Natural killer cell treated with Interleukin-12 subunit alpha and Interleukin-12 subunit beta and Interleukin-15 and Interleukin-18, amount 100 ng/mL, for 72 hours (primary cell): ENCODE results near the gene TESPA1. TPM values are rescaled to one million over a fixed set of nuclear protein-coding genes. Genes with fewer than 3 reads are reported as not detected.
"Not testable (repeated sequence)": the region's sequence is repeated elsewhere in the genome, so short reads cannot be mapped to it uniquely, and the experiment has no call there.

ENCODE experiments used
- ATAC-seq, 2 donors: fragments of 150-1000 bp; cut with Tn5 transposase in 1 of 2; sonication (Bioruptor Pico), chemical (Tn5 transposase) in 1 of 2; 2 replicates each; pipeline ENCODE4 v1.10.0; 2021
- DNase-seq: peaks from one replicate; pipeline ENCODE4 v3.0.0; 2022; ENCODE audit warnings: low spot score
- H3K27ac Mint-ChIP-seq, 2 donors: 1 replicate in 1 of 2; 2 replicates in 1 of 2; pipeline ENCODE4 v1.8.0; 2022; ENCODE audit warnings: mixed read lengths in 2 of 2, mild to moderate bottlenecking in 1 of 2, moderate library complexity in 1 of 2
- H3K27me3 Mint-ChIP-seq, 2 donors: 1 replicate in 1 of 2; 2 replicates in 1 of 2; pipeline ENCODE4 v1.8.0; 2022; ENCODE audit warnings: mixed read lengths in 2 of 2
- H3K36me3 Mint-ChIP-seq: one replicate; pipeline ENCODE4 v1.8.0; 2022; ENCODE audit warnings: mixed read lengths
- H3K4me1 Mint-ChIP-seq, 2 donors: 1 replicate in 1 of 2; 2 replicates in 1 of 2; pipeline ENCODE4 v1.8.0; 2022; ENCODE audit warnings: low read depth in 2 of 2, mixed read lengths in 2 of 2, mild to moderate bottlenecking in 1 of 2
- H3K4me3 Mint-ChIP-seq: one replicate; pipeline ENCODE4 v1.8.0; 2022; ENCODE audit warnings: mixed read lengths
- H3K9me3 Mint-ChIP-seq: 2 replicates; pipeline ENCODE4 v1.8.0; 2022; ENCODE audit warnings: mixed read lengths
- total RNA-seq, 2 donors: library from RNA; stranded (reverse); gene quantifications; one replicate each; pipeline ENCODE4 v1.2.3, GENCODE V29; 2022

The TESPA1 gene
- total RNA-seq, 2 donors from 2014 or later, result 45.9 to 67.2 TPM

DNA sequence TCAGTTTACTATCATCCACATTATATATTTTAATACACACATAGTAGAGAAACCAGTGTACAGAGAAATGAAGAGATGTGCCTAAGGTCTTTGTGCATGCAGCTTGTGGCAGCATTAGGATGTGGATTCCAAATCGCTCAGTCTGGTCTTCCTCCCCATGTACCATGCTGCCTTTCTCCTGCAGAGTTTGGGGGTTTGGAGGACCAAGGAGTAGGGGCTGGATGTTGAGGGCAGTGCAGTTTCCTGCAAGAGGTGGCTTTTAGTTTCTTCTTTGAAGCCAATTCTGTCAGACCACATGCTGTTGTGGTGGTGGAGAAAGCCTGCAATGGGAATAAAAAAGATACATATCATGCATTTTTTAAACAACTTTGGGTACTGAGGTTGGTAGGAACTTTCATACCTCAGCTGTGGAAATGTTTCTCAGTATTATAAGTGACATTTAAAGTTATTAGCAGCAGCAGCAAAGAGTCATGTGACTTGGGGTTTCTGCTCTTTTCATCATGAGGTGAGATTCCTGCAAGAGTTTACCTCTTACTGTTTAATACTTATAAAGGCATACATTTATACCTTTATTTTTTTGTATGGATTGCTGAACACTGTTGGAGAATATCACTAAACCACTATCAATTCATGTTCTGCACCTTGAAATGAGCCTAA, 34.4 kb downstream of the TESPA1 start:
- H3K4me3 Mint-ChIP-seq, result no peak overlapping the region
- H3K9me3 Mint-ChIP-seq, result peaks cover 15% of the 10 kb centered on the region
- ATAC-seq (no peak), DNase-seq (no peak)
- no peaks in the 10 kb centered on the region for H3K27me3 Mint-ChIP-seq
- peaks cover 54% of the 10 kb centered on the region for H3K36me3 Mint-ChIP-seq
- H3K27ac Mint-ChIP-seq, result peak overlapping the region; percentile 29 to 41
- peaks cover 38 to 42% of the 10 kb centered on the region in 2 donors for H3K4me1 Mint-ChIP-seq

DNA sequence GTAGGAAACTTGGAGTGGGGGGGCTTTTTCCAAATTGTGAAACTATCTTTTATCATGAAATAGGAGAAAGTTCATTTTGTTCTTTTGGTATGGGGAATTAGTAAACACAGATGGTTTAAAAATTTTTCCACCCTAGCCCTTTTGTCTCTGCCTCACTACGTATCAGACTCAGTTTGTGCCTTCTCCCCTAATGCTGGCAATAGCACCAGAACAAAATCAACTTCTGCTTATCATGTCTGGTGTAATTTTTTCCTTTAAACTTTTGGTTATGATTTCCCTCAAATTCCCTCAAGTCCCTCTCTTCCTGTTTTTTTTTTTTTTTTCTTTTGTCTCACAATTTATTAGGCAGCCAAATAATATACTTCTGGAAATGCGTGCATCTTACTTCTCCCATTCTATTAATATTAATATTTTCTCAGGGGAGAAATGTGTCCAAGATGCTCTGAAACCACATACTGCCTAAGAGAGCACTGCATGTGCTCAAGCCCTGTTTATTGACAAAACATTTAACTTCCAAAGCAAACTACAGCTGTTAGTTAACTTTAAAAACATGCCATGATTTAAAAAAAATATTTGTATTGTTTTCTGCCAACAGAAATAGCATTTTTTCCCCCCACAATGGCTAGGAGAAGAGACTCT, 35.4 kb downstream of the TESPA1 start:
- H3K4me3 Mint-ChIP-seq, result no peak overlapping the region

DNA sequence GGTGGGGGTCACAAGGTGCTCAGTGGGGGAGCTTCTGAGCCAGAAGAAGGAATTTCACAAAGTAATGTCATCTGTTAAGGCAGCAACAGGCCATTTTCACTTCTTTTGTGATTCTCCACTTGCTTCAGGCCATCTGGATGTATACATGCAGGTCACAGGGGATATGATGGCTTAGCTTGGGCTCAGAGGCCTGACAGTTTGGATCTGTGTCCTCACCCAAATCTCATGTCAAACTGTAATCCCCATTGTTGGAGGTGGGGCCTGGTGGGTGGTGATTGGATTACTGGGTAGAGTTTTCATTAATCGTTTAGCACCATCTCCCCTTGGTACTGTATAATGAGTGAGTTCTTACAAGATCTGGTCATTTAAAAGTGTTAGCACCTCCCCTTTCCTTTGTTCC, 36.4 kb downstream of the TESPA1 start:
- DNase-seq (no peak), ATAC-seq (no peak)
- Mint-ChIP-seq H3K4me3 (no peak overlapping the region), H3K27ac (no peak overlapping the region), H3K27me3 (no peaks in the 10 kb centered on the region), H3K36me3 (peaks cover 38% of the 10 kb centered on the region), H3K4me1 (peaks cover 26 to 28% of the 10 kb centered on the region in 2 donors), H3K9me3 (peaks cover 12% of the 10 kb centered on the region)

More for the DNA sequence above, 35.4 kb downstream of the TESPA1 start:
- Mint-ChIP-seq H3K4me1 (peaks cover 30 to 32% of the 10 kb centered on the region in 2 donors), H3K9me3 (peaks cover 13% of the 10 kb centered on the region), H3K27ac (peak overlapping the region in 1 of 2 donors; percentile 29), H3K36me3 (peaks cover 44% of the 10 kb centered on the region), H3K27me3 (no peaks in the 10 kb centered on the region)
- no peak for ATAC-seq
- no peak for DNase-seq

DNA sequence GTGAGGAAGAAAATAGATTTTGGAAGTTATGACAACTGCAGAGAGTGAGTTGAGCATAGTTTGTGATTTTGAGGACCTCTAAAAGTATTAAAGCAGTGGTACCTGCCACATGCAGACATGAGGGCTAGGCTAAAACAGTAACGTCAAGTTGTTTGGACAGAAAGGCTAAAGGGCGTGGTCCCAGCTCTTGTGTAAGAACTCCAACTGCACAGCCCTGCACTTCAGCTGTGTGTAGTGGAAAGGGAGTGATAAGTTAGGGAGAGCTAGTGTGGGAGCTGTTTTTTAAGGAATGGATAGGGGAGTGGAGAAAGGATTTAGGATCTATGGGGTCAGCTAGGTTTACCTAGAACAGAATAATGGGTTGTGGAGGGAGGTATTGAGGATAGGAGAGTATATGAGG, 39.5 kb downstream of the TESPA1 start:
- no peak for ATAC-seq
- no peak overlapping the region for H3K27ac Mint-ChIP-seq
- no peaks in the 10 kb centered on the region for H3K27me3 Mint-ChIP-seq
- peaks cover 5 to 15% of the 10 kb centered on the region in 2 donors for H3K4me1 Mint-ChIP-seq
- H3K9me3 Mint-ChIP-seq, result no peaks in the 10 kb centered on the region
- H3K4me3 Mint-ChIP-seq, result no peak overlapping the region
- peaks cover 16% of the 10 kb centered on the region for H3K36me3 Mint-ChIP-seq
- DNase-seq, result no peak

DNA sequence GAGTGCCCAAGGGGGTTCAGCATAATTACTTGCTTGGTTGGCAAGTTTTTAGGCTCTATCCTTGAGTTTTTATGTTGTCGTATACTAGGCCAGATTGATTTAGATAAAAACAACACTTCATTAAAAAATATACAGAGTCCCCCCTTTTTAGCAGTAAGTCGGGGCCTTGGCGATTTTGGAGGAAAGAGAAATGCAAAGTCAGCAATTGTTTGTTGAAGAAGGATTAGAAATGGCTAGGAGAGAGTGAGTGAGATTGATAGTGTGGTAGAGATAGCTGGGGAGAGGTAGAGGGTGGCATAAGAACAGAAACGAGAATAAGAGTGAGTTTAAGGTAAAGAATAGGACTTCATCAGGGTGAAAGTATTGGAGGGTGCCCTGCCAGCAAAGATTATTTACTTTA, 41.3 kb downstream of the TESPA1 start:
- not testable (repeated sequence) for H3K36me3 Mint-ChIP-seq, H3K9me3 Mint-ChIP-seq, H3K27me3 Mint-ChIP-seq, DNase-seq, H3K27ac Mint-ChIP-seq, ATAC-seq, H3K4me3 Mint-ChIP-seq
- H3K4me1 Mint-ChIP-seq, result peaks cover 0 to 16% of the 10 kb centered on the region in 2 donors

DNA sequence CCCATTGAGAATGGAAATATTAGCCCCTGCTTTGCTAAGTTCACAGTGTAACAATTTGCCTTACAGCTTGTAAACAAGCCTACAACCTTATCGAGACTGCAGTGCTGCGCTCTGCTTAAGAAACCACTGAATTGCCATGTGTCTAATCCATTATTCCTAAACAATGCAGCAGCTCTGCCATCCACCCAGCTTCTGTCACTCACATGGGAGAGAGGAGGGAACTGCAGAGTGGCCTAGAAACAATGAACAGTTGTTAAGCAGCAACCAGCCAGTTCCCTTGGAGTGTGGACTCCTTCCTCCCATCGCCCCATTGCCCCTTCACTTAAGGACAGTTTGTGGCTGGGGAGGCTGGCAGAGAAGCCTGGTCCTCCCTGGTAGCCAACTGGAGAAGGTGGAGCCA, 42.9 kb downstream of the TESPA1 start:
- ATAC-seq (no peak), DNase-seq (no peak)
- Mint-ChIP-seq H3K4me3 (no peak overlapping the region), H3K27ac (peak overlapping the region in 1 of 2 donors; percentile 14), H3K27me3 (no peaks in the 10 kb centered on the region), H3K36me3 (peaks cover 10% of the 10 kb centered on the region), H3K9me3 (peaks cover 4% of the 10 kb centered on the region), H3K4me1 (peaks cover 11 to 16% of the 10 kb centered on the region in 2 donors)

DNA sequence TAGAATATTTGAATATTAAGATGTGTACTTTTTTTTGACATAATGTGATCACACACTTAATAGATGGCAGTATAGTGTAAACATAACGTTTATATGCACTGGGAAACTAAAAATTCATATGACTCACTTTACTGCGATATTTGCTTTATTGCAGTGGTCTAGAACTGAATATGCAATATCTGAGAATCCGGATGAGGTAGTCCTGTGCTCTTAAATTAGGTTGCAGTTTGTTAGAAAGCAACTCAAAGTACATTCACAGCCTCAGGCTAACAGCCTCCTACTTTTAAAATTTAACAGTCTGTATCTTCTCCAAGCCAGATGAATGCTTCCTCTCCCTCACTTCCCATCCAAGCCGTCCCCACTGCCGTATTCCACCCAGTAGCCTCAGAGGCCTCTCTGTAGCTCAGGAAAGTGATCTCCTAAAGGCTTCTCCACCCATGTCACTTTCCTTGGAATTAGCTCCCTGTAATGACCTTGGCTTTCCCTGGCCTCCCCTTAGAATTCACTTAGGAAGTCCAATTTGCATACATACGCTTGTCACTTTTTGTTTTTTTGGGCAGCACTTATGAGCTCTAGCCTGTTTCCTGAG, 43.7 kb downstream of the TESPA1 start:
- DNase-seq (no peak), ATAC-seq (no peak)
- Mint-ChIP-seq H3K4me3 (no peak overlapping the region), H3K9me3 (peaks cover 4% of the 10 kb centered on the region), H3K27ac (peak overlapping the region in 1 of 2 donors; percentile 14), H3K4me1 (peaks cover 20 to 21% of the 10 kb centered on the region in 2 donors), H3K36me3 (peaks cover 16% of the 10 kb centered on the region), H3K27me3 (no peaks in the 10 kb centered on the region)

DNA sequence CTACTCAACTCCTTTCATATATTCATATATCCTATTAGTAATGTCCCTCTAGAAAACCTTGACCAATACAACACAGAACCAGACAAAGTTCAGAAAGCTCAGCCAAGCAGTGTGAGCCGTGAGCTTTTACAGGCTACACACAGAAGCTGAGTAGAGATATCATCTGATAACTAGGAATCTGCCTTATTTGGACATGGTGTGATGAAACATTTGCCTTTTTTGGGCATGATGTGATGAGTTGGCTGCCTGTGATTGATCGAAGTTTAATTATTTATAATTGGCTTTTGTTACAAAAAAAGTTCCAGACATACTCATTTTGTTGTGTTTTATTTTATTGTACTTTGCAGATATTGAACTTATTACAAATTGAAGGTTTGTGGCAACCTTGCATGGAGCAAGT, 46.6 kb downstream of the TESPA1 start:
- ATAC-seq (no peak), DNase-seq (no peak)
- H3K27me3 Mint-ChIP-seq, result no peaks in the 10 kb centered on the region
- H3K9me3 Mint-ChIP-seq, result peaks cover 9% of the 10 kb centered on the region
- H3K27ac Mint-ChIP-seq, result peak overlapping the region; percentile 94 to 98
- H3K36me3 Mint-ChIP-seq, result peaks cover 23% of the 10 kb centered on the region
- peaks cover 46 to 47% of the 10 kb centered on the region in 2 donors for H3K4me1 Mint-ChIP-seq
- no peak overlapping the region for H3K4me3 Mint-ChIP-seq

DNA sequence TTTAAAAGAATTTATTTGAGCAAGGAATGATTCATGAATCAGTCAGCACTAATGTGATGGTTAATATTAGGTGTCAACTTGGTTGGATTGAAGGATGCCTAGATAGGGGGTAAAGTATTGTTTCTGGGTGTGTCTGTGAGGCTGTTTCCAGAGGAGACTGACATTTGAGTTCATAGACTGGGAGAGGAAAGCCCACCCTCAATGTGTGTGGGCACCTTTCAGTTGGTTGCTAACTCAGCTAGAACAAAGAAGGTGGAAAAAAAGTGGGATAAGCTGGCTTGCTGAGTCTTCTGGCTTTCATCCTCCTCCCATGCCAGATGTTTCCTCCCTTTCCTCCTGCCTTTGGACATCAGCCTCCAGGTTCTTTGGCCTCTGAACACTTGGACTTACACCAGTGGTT, 47.2 kb downstream of the TESPA1 start:
- peak overlapping the region; percentile 94 to 98 for H3K27ac Mint-ChIP-seq
- H3K27me3 Mint-ChIP-seq, result no peaks in the 10 kb centered on the region
- peaks cover 9% of the 10 kb centered on the region for H3K9me3 Mint-ChIP-seq
- H3K4me3 Mint-ChIP-seq, result no peak overlapping the region
- peaks cover 48 to 53% of the 10 kb centered on the region in 2 donors for H3K4me1 Mint-ChIP-seq
- peaks cover 23% of the 10 kb centered on the region for H3K36me3 Mint-ChIP-seq
- ATAC-seq, result no peak
- DNase-seq, result no peak

DNA sequence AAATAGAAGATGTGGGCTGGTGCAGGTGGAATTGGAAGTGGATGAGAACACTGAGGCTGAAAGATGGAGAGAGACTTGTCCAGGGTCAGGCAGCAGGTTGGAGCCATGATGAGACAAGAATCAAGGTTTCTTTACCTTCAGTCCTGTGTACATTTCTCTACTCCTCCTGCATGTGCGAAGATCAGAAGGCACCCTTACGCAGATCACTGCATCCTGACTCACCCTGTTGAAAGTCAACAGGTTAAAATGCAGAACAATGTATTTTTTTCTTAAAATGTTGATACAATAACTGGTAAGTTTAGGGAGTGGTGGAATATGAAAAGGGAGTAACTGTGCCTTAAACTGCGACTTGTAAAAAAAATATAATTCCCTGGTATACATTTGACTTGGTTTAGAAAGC, 47.8 kb downstream of the TESPA1 start:
- peak overlapping the region; percentile 75 for H3K4me3 Mint-ChIP-seq
- ATAC-seq, result no peak

DNA sequence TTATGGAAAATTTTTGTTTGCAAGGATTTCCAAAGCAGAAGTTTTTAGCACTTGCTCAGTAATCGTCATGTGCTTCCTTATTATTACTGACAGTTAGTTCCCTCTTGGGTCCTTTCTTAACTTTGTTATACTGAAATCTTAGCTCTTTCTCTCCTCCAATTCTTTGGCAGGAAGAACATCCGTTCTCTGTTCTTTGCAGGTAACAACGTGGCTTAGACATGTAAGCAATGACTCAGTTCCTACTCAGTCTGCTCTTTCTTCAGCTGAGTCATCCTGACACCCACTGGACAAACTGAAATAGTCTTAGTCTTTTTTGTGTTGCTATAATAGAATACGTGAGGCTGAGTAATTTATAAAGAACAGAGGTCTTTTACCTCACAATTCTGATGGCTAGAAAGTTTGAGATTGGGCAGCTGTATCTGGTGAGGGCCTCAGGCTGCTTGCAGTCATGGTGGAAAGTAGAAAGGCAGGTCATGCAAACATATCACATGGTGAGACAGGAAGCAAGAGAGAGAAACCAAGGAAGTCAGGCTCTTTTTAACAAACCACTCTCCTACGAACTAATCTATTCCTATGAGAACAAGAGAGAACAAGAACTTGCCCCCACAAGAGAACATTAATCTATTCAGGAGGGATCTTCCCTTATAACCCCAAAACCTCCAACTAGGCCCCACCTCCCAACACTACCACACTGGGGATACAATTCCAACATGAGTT, 49.2 kb downstream of the TESPA1 start:
- H3K27ac Mint-ChIP-seq, result peak overlapping the region; percentile 94 to 98
- H3K4me1 Mint-ChIP-seq, result peaks cover 57 to 67% of the 10 kb centered on the region in 2 donors
- peak overlapping the region; percentile 75 for H3K4me3 Mint-ChIP-seq

More for the DNA sequence above, 47.8 kb downstream of the TESPA1 start:
- peaks cover 14% of the 10 kb centered on the region for H3K9me3 Mint-ChIP-seq
- H3K27me3 Mint-ChIP-seq, result no peaks in the 10 kb centered on the region
- peaks cover 29% of the 10 kb centered on the region for H3K36me3 Mint-ChIP-seq
- peak overlapping the region; percentile 94 to 98 for H3K27ac Mint-ChIP-seq
- H3K4me1 Mint-ChIP-seq, result peaks cover 55 to 59% of the 10 kb centered on the region in 2 donors
- no peak for DNase-seq

DNA sequence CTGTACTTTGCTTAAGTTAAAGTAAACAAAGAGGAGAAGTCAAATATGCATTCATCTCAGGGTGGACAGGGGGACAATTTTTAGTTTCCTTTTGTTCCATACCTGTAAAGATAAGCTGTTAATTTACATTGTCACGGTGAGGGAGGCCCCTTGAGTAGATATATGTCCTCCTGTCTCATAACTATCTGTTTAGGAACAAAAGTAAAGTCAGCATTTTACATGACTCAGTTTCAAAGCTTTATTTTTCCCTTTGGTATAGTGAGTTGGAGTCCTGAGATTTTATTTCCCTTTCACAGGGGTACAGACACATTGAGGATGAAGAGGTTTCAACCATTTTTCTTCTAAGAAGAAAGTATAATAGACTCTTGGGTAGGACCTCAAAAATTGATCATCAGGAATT, 50.1 kb downstream of the TESPA1 start:
- ATAC-seq (no peak), DNase-seq (no peak)
- Mint-ChIP-seq H3K9me3 (peaks cover 32% of the 10 kb centered on the region), H3K27me3 (no peaks in the 10 kb centered on the region), H3K4me3 (peak overlapping the region; percentile 62), H3K4me1 (peaks cover 58 to 67% of the 10 kb centered on the region in 2 donors), H3K27ac (peak overlapping the region; percentile 94 to 98), H3K36me3 (peaks cover 53% of the 10 kb centered on the region)

More for the DNA sequence above, 49.2 kb downstream of the TESPA1 start:
- Mint-ChIP-seq H3K9me3 (peaks cover 26% of the 10 kb centered on the region), H3K27me3 (no peaks in the 10 kb centered on the region), H3K36me3 (peaks cover 43% of the 10 kb centered on the region)
- ATAC-seq (peak; percentile 97 to 98), DNase-seq (peak; percentile 80)

DNA sequence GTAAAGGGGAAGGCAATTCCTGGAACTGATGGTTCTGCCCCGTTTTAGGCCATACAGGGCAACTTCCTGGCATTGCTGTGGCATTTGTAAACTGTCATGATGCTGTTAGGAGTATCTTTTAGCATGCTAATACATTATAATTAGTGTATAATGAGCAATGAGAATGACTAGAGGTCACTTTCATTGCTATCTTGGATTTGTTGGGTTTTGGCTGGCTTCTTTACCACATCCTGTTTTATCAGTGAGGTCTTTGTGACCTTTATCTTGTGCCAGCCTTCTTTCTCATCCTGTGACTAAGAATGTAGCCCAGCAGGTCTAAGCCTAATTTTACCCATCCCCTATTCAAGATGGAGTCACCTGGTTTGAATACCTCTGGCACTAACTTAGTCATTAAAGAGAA, 51.2 kb downstream of the TESPA1 start:
- peak overlapping the region; percentile 94 to 98 for H3K27ac Mint-ChIP-seq
- H3K27me3 Mint-ChIP-seq, result no peaks in the 10 kb centered on the region
- DNase-seq (peak; percentile 65), ATAC-seq (peak; percentile 52 to 64)
- H3K4me3 Mint-ChIP-seq, result peak overlapping the region; percentile 62
- peaks cover 54% of the 10 kb centered on the region for H3K36me3 Mint-ChIP-seq
- peaks cover 56 to 67% of the 10 kb centered on the region in 2 donors for H3K4me1 Mint-ChIP-seq
- H3K9me3 Mint-ChIP-seq, result peaks cover 30% of the 10 kb centered on the region
